NT2/D1 (cell line): ENCODE results near the gene CRISPLD2.

Experiments
- DNase-seq: peaks from one replicate; pipeline ENCODE4 v3.0.0-alpha.2; 2011; ENCODE audit warnings: low read depth, low spot score
- H3K27me3 ChIP-seq: 2 replicates; pipeline ENCODE4 v1.6.0; 2011; ENCODE audit warnings: mild to moderate bottlenecking; ENCODE audit not compliant: insufficient read length, insufficient read depth
- H3K36me3 ChIP-seq: 2 replicates; pipeline ENCODE4 v1.6.1; 2011; ENCODE audit warnings: mild to moderate bottlenecking, low read length, mixed read lengths; ENCODE audit not compliant: insufficient read depth, insufficient read length
- H3K4me1 ChIP-seq: 2 replicates; pipeline ENCODE4 v1.5.1; 2011; ENCODE audit not compliant: insufficient read depth, insufficient read length
- H3K4me3 ChIP-seq: 2 replicates; pipeline ENCODE4 v1.5.1; 2011; ENCODE audit warnings: low read depth; ENCODE audit not compliant: insufficient read length
- H3K9ac ChIP-seq: 2 replicates; pipeline ENCODE4 v1.6.0; 2011; ENCODE audit warnings: low read depth; ENCODE audit not compliant: insufficient read length
- H3K9me3 ChIP-seq: 2 replicates; pipeline ENCODE4 v1.5.1; 2011; ENCODE audit warnings: mild to moderate bottlenecking, low read length; ENCODE audit not compliant: insufficient read depth
- SUZ12 ChIP-seq: IDR thresholded peaks from 2 replicates; pipeline ENCODE4 v1.6.1; 2011; ENCODE audit not compliant: insufficient read length, insufficient read depth; ENCODE audit errors: extremely low read depth
- YY1 ChIP-seq: IDR thresholded peaks from 2 replicates; pipeline ENCODE4 v1.6.1; 2011; ENCODE audit not compliant: insufficient read length, insufficient read depth
- ZNF274 ChIP-seq: IDR thresholded peaks from 2 replicates; pipeline ENCODE4 v1.6.1; 2011; ENCODE audit warnings: mild to moderate bottlenecking, low read depth, low read length

CRISPLD2 gene

GRCh38 chr16:84898447-84898846 is 78.7 kb downstream of the CRISPLD2 start:
- TF ChIP-seq SUZ12 (no peak), YY1 (no peak), ZNF274 (no peak)
- H3K4me1 ChIP-seq = peaks cover 6% of the 10 kb centered on the region
- DNase-seq = no peak
- no peak overlapping the region for H3K4me3 ChIP-seq
- H3K9me3 ChIP-seq = no peaks in the 10 kb centered on the region
- peaks cover 8% of the 10 kb centered on the region for H3K36me3 ChIP-seq
- H3K9ac ChIP-seq = no peak overlapping the region
- H3K27me3 ChIP-seq = no peaks in the 10 kb centered on the region

DNA sequence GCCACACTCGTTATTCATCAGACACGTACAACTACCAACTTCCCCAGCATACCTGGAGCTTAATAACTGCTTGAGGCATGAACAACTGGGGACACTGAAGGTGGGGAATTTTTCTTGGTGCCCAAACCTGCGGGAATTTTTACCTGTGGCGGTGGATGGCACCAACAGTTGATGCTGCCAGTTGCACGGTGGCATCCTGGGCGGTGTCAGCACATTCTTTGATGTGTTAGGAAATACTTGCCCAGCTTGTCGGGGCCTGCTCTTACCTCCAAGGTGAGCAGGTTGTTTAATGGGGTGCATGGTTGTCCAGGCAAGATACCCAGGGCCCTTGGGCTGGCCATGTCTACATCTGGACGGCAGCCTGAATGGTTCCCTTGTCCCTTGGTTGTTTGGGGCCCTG is 79.6 kb downstream of the CRISPLD2 start:
- TF ChIP-seq YY1 (no peak), SUZ12 (no peak), ZNF274 (no peak)
- H3K9ac ChIP-seq = no peak overlapping the region
- no peak for DNase-seq
- H3K4me1 ChIP-seq = peaks cover 6% of the 10 kb centered on the region
- H3K27me3 ChIP-seq = no peaks in the 10 kb centered on the region
- no peaks in the 10 kb centered on the region for H3K9me3 ChIP-seq
- H3K4me3 ChIP-seq = no peak overlapping the region
- H3K36me3 ChIP-seq = peaks cover 5% of the 10 kb centered on the region

DNA sequence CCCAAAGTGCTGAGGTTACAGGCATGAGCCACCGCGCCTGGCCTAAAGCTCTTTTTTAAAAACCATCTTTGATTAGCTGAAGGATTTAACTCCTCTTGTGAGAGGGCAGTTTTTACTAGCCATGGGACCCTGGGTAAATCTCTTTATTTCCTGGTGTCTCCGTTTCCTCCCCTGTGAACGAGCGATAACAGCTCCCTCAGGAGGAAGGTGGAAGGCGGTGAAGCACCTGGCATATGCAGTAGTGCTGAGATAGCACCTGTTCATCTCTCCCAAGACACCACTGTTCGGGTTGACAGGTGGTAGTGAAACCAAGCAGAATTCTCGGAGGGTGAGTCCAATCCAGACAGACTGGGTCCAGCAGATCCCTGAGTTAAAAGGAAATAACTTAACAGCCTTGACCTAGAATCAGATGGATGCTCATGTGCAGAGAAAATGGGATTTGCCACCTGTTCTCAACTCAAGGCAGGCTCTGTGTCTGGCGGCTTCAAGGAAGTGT is 86.2 kb downstream of the CRISPLD2 start:
- Histone ChIP-seq H3K27me3 (no peaks in the 10 kb centered on the region), H3K9ac (no peak overlapping the region), H3K9me3 (no peaks in the 10 kb centered on the region), H3K4me3 (no peak overlapping the region), H3K36me3 (no peaks in the 10 kb centered on the region), H3K4me1 (no peaks in the 10 kb centered on the region)
- no peak for DNase-seq
- no peak for TF ChIP-seq SUZ12
- no peak for TF ChIP-seq YY1
- no peak for TF ChIP-seq ZNF274

GRCh38 chr16:84907051-84907450 is 87.3 kb downstream of the CRISPLD2 start:
- H3K4me3 ChIP-seq = no peak overlapping the region
- DNase-seq = no peak
- no peak for TF ChIP-seq SUZ12
- no peak for TF ChIP-seq YY1
- TF ChIP-seq ZNF274 = no peak
- H3K4me1 ChIP-seq = no peaks in the 10 kb centered on the region
- H3K27me3 ChIP-seq = no peaks in the 10 kb centered on the region
- H3K9ac ChIP-seq = no peak overlapping the region
- no peaks in the 10 kb centered on the region for H3K36me3 ChIP-seq
- no peaks in the 10 kb centered on the region for H3K9me3 ChIP-seq

DNA sequence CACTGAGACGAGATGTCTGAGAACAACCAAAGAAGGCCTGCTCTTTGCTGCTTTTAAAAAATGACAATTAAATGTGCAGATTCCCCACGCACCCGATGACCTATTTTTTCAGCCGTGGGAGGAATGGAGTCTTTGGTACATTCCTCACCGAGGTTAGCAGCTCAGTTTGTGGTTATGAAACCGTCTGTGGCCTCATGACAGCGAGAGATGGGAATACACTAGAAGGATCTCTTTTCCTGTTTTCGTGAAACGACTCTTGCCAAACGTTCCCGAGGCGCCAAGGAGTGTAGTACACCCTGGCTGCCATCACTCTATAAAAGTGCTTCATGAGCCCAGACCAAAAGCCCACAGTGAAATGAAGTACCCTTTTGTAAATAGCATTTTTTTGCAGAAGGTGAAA is 87.8 kb downstream of the CRISPLD2 start:
- Histone ChIP-seq H3K9ac (no peak overlapping the region), H3K36me3 (no peaks in the 10 kb centered on the region), H3K27me3 (no peaks in the 10 kb centered on the region), H3K4me3 (no peak overlapping the region), H3K9me3 (no peaks in the 10 kb centered on the region), H3K4me1 (no peaks in the 10 kb centered on the region)
- no peak for TF ChIP-seq YY1
- no peak for TF ChIP-seq ZNF274
- TF ChIP-seq SUZ12 = no peak
- no peak for DNase-seq

GRCh38 chr16:84909476-84910085 is 89.8 kb downstream of the CRISPLD2 start:
- DNase-seq = no peak
- Histone ChIP-seq H3K9ac (no peak overlapping the region), H3K9me3 (no peaks in the 10 kb centered on the region), H3K27me3 (no peaks in the 10 kb centered on the region), H3K4me1 (no peaks in the 10 kb centered on the region), H3K36me3 (no peaks in the 10 kb centered on the region), H3K4me3 (no peak overlapping the region)
- TF ChIP-seq SUZ12 = no peak
- no peak for TF ChIP-seq ZNF274

DNA sequence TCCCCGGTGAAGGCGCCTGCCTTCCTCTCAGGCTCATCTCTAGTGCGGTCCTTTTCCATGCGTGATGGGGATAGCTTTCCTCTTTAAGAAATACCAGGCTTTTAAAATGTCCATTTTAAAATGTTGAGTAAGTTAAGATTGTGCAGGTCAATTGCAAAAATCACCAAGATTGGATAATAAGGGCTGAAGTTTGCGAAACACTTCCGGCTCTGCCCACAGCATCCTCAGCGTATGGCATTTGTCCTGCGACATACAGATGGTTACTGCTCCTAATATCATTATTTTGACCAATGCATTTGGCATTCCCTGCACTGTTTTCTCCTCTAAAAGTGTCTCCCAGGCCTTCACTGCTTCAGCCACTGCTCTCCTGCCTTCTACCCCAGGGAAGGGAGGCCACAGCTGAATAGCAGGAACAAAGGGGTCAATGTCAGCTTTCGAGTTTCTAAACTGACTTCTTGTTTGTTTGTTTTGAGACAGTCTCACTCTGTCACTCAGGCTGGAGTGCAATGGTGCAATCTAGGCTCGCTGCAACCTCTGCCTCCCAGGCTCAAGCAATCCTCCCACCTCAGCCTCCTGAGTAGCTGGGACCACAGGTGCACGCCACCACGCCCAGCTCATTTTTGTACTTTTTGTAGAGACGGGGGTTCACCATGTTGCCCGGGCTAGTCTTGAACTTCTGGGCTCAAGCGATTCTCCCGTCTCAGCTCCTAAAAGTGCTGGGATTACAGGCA is 91.9 kb downstream of the CRISPLD2 start:
- Histone ChIP-seq H3K27me3 (no peaks in the 10 kb centered on the region), H3K9ac (no peak overlapping the region), H3K4me1 (no peaks in the 10 kb centered on the region), H3K4me3 (no peak overlapping the region), H3K9me3 (no peaks in the 10 kb centered on the region), H3K36me3 (no peaks in the 10 kb centered on the region)
- no peak for TF ChIP-seq YY1
- TF ChIP-seq SUZ12 = no peak
- no peak for TF ChIP-seq ZNF274
- no peak for DNase-seq
